Muscle layer of duodenum (tissue), 2 donors: ENCODE measurements around the gene PRDM5.

Experiments
- H3K27ac ChIP-seq: one replicate; pipeline ENCODE4 v1.7.0; 2013; ENCODE audit warnings: mild to moderate bottlenecking, low read length
- H3K27me3 ChIP-seq: one replicate; pipeline ENCODE4 v1.7.0; 2013; ENCODE audit warnings: low read depth, mild to moderate bottlenecking, control low read depth, low read length
- H3K36me3 ChIP-seq, 2 donors: one replicate each; pipeline ENCODE4 v1.7.0; 2013; ENCODE audit warnings: low read length in 2 of 2, control low read depth in 1 of 2, mild to moderate bottlenecking in 1 of 2; ENCODE audit not compliant: insufficient read depth in 2 of 2, control insufficient read depth in 1 of 2
- H3K4me1 ChIP-seq, 2 donors: one replicate each; pipeline ENCODE4 v1.7.0; 2013; ENCODE audit warnings: low read length in 2 of 2, mild to moderate bottlenecking in 2 of 2, control low read depth in 1 of 2, moderate library complexity in 1 of 2; ENCODE audit not compliant: insufficient read depth in 2 of 2, control insufficient read depth in 1 of 2
- H3K4me3 ChIP-seq, 2 donors: one replicate each; pipeline ENCODE4 v1.7.0; 2013; ENCODE audit warnings: low read length in 2 of 2, low read depth in 1 of 2, mild to moderate bottlenecking in 1 of 2
- H3K9me3 ChIP-seq, 2 donors: one replicate each; pipeline ENCODE4 v1.7.0; 2013; ENCODE audit warnings: low read length in 2 of 2, control low read depth in 1 of 2, mild to moderate bottlenecking in 1 of 2; ENCODE audit not compliant: control insufficient read depth in 1 of 2
- donor health status: healthy.

PRDM5 gene

DNA sequence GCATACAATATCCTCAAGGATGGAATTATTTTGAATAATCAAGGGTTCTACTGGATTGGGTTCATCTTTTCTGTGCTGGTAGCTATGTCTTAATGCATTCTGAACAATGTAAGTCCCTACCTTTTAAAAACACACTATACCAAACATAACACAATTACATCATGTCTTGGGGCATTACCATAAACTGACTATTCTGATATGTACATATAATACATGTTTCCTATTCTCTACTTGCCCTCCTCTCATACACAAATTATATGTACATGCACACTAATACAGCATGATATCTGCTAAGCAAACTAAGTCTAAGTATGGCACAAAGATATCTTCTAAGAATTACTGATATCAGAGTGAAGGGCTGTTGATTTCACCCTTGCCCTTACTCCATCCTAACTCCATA is 147.1 kb downstream of the PRDM5 start:
- no peaks in the 10 kb centered on the region for H3K27me3 ChIP-seq
- peaks cover 0 to 4% of the 10 kb centered on the region in 2 donors for H3K4me1 ChIP-seq
- H3K36me3 ChIP-seq: no peaks in the 10 kb centered on the region
- H3K27ac ChIP-seq: no peak overlapping the region
- no peak overlapping the region for H3K4me3 ChIP-seq
- no peaks in the 10 kb centered on the region for H3K9me3 ChIP-seq

DNA sequence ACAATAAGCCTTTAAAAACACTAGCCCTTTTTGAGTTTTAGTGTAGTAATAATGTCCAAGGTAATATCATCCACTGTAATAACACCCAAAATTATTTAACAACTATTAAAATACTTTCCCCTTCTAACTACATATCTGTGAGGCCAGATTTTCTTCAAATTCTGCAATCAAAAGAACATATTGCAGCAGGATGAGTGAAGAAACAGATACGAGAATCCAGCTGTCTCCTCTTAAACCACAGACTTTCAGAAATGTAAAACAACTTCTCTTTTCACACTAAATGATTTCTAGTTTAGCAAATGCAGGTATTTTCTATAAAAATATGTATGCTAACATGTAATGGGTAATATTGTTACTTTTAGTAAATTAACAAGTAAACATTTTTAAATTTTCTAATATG is 148.9 kb downstream of the PRDM5 start:
- H3K4me3 ChIP-seq: no peak overlapping the region
- no peaks in the 10 kb centered on the region for H3K36me3 ChIP-seq
- H3K9me3 ChIP-seq: no peaks in the 10 kb centered on the region
- H3K27me3 ChIP-seq: no peaks in the 10 kb centered on the region
- H3K4me1 ChIP-seq: peaks cover 0 to 4% of the 10 kb centered on the region in 2 donors
- no peak overlapping the region for H3K27ac ChIP-seq

GRCh38 chr4:120771907-120772306 is 150.6 kb downstream of the PRDM5 start:
- Histone ChIP-seq H3K4me3 (no peak overlapping the region), H3K36me3 (no peaks in the 10 kb centered on the region), H3K4me1 (peaks cover 0 to 4% of the 10 kb centered on the region in 2 donors), H3K27me3 (no peaks in the 10 kb centered on the region), H3K9me3 (no peaks in the 10 kb centered on the region), H3K27ac (no peak overlapping the region)

DNA sequence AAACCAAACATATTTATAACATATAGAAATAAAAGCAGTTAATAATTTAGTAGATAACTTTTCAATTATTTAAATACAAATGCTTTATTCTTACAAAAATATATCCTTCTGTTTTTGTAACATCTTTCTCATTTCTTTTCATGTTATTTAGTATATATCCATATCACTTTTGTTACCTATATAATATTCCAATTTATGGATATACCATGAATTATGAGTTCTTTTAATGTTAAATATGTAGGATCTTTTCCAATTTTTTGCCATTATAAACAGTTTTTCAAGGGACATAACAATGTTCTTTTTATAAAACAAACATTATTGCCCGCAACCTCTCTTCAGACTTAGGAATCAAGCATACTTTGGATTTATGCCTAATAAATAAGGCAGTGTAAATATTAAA is 151.6 kb downstream of the PRDM5 start:
- Histone ChIP-seq H3K9me3 (no peaks in the 10 kb centered on the region), H3K4me1 (peaks cover 0 to 4% of the 10 kb centered on the region in 2 donors), H3K4me3 (no peak overlapping the region), H3K27ac (no peak overlapping the region), H3K36me3 (no peaks in the 10 kb centered on the region), H3K27me3 (no peaks in the 10 kb centered on the region)

DNA sequence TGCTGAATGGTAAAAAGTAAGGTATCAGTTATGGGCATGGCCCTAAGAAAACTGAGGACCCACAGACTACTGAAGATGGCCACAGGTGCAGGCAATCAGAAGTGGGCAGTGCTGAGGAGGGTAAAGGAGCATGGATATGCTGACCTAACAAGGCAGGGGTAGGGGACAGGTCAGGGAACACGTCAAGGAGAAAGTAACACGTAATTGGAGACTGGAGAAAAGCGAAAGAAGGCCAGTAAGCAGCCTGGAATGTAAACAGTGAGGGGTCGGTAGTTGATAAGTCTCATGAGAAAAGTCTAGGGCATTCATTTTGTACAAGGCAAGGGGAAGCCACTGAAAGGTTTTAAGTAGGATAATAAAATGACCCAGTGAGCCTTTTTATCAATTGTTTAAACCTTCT is 153.3 kb downstream of the PRDM5 start:
- no peak overlapping the region for H3K27ac ChIP-seq
- peaks cover 0 to 13% of the 10 kb centered on the region in 2 donors for H3K4me1 ChIP-seq
- H3K9me3 ChIP-seq: no peaks in the 10 kb centered on the region
- no peaks in the 10 kb centered on the region for H3K36me3 ChIP-seq
- no peak overlapping the region for H3K4me3 ChIP-seq
- no peaks in the 10 kb centered on the region for H3K27me3 ChIP-seq

- no peaks in the 10 kb centered on the region for H3K9me3 ChIP-seq
- H3K27ac ChIP-seq: no peak overlapping the region
- peaks cover 0 to 9% of the 10 kb centered on the region in 2 donors for H3K4me1 ChIP-seq
- no peaks in the 10 kb centered on the region for H3K36me3 ChIP-seq
- no peaks in the 10 kb centered on the region for H3K27me3 ChIP-seq
- no peak overlapping the region for H3K4me3 ChIP-seq
Measured at GRCh38 chr4:120765260-120765680, 157.3 kb downstream of the PRDM5 start.

DNA sequence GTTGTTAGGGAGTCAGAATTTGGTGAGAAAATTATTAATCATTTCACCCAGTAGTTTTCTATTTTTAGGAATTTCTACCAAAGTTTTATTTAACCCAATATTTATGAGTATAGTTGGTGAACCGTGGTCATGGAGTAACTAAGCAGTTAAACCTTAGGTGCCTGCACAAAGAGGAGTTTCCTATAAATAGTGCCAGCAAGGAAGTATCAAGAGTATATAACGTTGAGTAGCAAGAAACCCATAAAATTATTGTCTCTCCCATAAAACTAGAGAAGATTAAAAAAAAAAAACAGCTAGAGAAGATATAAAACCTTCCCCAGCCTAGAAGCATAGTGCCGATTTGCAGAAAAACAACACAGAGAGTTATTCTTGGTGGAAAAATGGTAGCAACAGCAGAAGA is 158.9 kb downstream of the PRDM5 start:
- Histone ChIP-seq H3K4me1 (peaks cover 0 to 9% of the 10 kb centered on the region in 2 donors), H3K27ac (no peak overlapping the region), H3K9me3 (no peaks in the 10 kb centered on the region), H3K36me3 (no peaks in the 10 kb centered on the region), H3K4me3 (no peak overlapping the region), H3K27me3 (no peaks in the 10 kb centered on the region)

DNA sequence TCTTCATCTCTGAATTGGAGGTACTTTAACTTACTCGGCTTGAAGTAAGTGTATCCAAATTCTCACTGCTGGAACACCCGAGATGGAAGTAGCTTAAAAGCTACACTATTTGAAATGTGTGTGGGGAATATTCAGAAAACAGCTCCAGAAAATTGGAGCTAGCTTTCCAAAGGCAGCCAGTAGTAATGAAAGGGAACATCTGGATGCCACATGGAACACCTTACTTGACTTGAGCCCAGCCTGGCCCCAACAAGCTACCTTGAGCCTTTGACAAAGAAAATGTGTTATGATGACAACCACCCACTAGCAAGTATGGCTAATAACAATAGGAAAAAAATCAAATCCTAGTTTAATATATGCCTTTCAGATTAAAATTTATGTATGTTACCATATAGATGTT is 161.5 kb downstream of the PRDM5 start:
- H3K36me3 ChIP-seq: no peaks in the 10 kb centered on the region
- peaks cover 0 to 9% of the 10 kb centered on the region in 2 donors for H3K4me1 ChIP-seq
- H3K9me3 ChIP-seq: no peaks in the 10 kb centered on the region
- no peaks in the 10 kb centered on the region for H3K27me3 ChIP-seq
- no peak overlapping the region for H3K27ac ChIP-seq
- H3K4me3 ChIP-seq: no peak overlapping the region

DNA sequence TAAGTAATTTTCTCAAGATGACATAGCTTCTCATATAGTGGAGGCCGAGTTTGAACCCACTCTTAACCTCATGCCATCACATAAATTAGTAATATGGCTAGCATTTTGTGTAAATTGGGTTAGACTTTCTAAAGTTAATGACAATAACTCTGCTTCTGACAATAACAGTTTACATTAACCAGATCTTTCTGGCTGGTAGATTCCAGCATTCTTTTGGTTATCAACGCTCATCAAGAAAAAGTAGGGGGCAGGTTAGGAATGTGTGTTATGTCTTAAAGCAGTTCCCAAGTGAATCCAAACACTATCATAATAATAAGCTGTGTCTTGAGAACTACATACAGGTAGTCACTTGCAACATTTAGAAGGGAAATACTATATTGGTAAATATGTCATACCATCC is 162.5 kb downstream of the PRDM5 start:
- H3K36me3 ChIP-seq: no peaks in the 10 kb centered on the region
- no peaks in the 10 kb centered on the region for H3K9me3 ChIP-seq
- no peak overlapping the region for H3K27ac ChIP-seq
- H3K4me3 ChIP-seq: no peak overlapping the region
- peaks cover 0 to under 1% of the 10 kb centered on the region in 2 donors for H3K4me1 ChIP-seq
- no peaks in the 10 kb centered on the region for H3K27me3 ChIP-seq

DNA sequence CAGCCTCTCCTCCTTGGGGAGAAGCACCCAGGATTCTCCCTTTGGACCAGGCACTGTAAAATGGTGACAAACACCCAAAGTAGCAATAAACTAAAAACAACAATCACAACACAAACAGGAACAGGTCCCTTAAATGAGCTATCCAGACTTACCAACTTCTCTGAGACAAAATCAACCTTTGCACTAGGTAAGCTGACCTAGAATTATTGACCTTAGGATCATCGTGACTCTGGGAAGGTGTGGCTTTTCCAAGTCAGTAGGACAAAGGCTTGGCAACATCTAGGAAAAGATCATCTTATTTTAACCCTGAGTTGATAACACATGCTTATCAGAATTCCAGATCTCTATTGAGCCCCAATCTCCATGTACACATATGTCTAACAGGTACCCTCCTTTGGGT is 166.7 kb downstream of the PRDM5 start:
- Histone ChIP-seq H3K4me3 (no peak overlapping the region), H3K27ac (no peak overlapping the region), H3K36me3 (peaks cover 0 to 12% of the 10 kb centered on the region in 2 donors), H3K27me3 (no peaks in the 10 kb centered on the region), H3K4me1 (no peaks in the 10 kb centered on the region), H3K9me3 (peaks cover 0 to 2% of the 10 kb centered on the region in 2 donors)

- Histone ChIP-seq H3K27ac (no peak overlapping the region), H3K27me3 (no peaks in the 10 kb centered on the region), H3K4me1 (no peaks in the 10 kb centered on the region), H3K4me3 (no peak overlapping the region), H3K36me3 (peaks cover 0 to 23% of the 10 kb centered on the region in 2 donors), H3K9me3 (peaks cover 0 to 3% of the 10 kb centered on the region in 2 donors)
Measured at GRCh38 chr4:120754590-120754989, 167.9 kb downstream of the PRDM5 start.

DNA sequence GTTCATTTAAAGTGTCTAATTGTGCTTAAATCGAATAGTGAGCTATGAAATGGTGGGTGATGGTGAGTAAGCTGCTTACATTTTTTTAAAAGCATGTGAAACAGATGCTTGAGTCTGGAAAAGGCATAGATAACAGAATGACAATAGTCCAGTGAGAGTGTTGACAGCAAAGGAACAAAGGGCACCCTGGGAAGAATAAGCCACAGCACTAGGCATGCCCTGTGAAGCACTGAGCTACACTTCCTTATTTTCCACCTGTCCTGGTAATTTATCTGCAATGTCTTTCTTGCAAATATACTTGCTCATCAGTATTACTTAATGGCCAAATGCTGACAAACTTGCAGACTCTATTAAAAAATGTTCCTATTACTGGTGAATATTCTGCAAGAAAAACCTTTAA is 168.7 kb downstream of the PRDM5 start:
- H3K4me1 ChIP-seq: no peaks in the 10 kb centered on the region
- H3K36me3 ChIP-seq: peaks cover 0 to 29% of the 10 kb centered on the region in 2 donors
- no peaks in the 10 kb centered on the region for H3K27me3 ChIP-seq
- H3K27ac ChIP-seq: no peak overlapping the region
- no peak overlapping the region for H3K4me3 ChIP-seq
- peaks cover 0 to 3% of the 10 kb centered on the region in 2 donors for H3K9me3 ChIP-seq
